A673 (cell line): ENCODE results near the gene MYO1F. TPM values are rescaled to one million over a fixed set of nuclear protein-coding genes. Genes with fewer than 3 reads are reported as not detected.
"Not testable (repeated sequence)": the region's sequence is repeated elsewhere in the genome, so short reads cannot be mapped to it uniquely, and the experiment has no call there.

Experiments
- BruUV-seq: library from RNA; stranded (reverse); fragments of 400-500 nt; replicated peaks from 2 replicates; lab custom pipeline; 2021; lab: Mats Ljungman, UMichigan
- CTCF ChIA-PET: fragments of 300-600 bp; sonication (Branson Sonifier 250); formaldehyde crosslinking; loops from one replicate; lab custom pipeline; 2022; ENCODE audit warnings: antibody characterized with exemption; lab: Charles Lee
- POLR2A ChIA-PET: fragments of 300-600 bp; sonication (Branson Sonifier 250); formaldehyde crosslinking; loops from one replicate; lab custom pipeline; 2022; ENCODE audit warnings: antibody characterized with exemption; ENCODE audit not compliant: low non-redundant PET; lab: Charles Lee
- DNase-seq: peaks from one replicate; pipeline ENCODE4 v3.0.0-alpha.2; 2015; ENCODE audit warnings: low spot score
- H3K27ac ChIP-seq: fragments of 200-600 bp; sonication (generic); 2 replicates; pipeline ENCODE4 v1.5.1; 2016; ENCODE audit warnings: mixed run types, low read depth, mild to moderate bottlenecking, mixed read lengths, antibody characterized with exemption, low read length; ENCODE audit not compliant: poor library complexity, severe bottlenecking
- H3K27me3 ChIP-seq: fragments of 200-600 bp; sonication (generic); replicated peaks from 2 replicates; pipeline ENCODE4 v1.6.1; 2017; ENCODE audit warnings: mixed run types, low read depth, mild to moderate bottlenecking, mixed read lengths, antibody characterized with exemption, low read length; ENCODE audit not compliant: insufficient read depth, poor library complexity
- H3K36me3 ChIP-seq: fragments of 200-600 bp; sonication (generic); 2 replicates; pipeline ENCODE4 v1.6.1; 2016; ENCODE audit warnings: mixed run types, mild to moderate bottlenecking, mixed read lengths, antibody characterized with exemption, low read length; ENCODE audit not compliant: insufficient read depth, poor library complexity, severe bottlenecking
- H3K4me1 ChIP-seq: fragments of 200-600 bp; sonication (generic); 2 replicates; pipeline ENCODE4 v1.6.1; 2017; ENCODE audit warnings: mixed run types, mild to moderate bottlenecking, mixed read lengths, antibody characterized with exemption, low read length; ENCODE audit not compliant: insufficient read depth, poor library complexity, severe bottlenecking
- H3K4me3 ChIP-seq: fragments of 200-600 bp; sonication (generic); 2 replicates; pipeline ENCODE4 v1.5.1; 2016; ENCODE audit warnings: low read depth, mixed run types, mild to moderate bottlenecking, mixed read lengths, low read length; ENCODE audit not compliant: poor library complexity, severe bottlenecking
- H3K9me3 ChIP-seq: fragments of 200-600 bp; sonication (generic); 2 replicates; pipeline ENCODE4 v1.6.1; 2016; ENCODE audit warnings: mixed run types, low read depth, mild to moderate bottlenecking, mixed read lengths, antibody characterized with exemption, low read length; ENCODE audit not compliant: poor library complexity, severe bottlenecking
- EZH2 ChIP-seq: fragments of 200-600 bp; sonication (generic); IDR thresholded peaks from 2 replicates; pipeline ENCODE4 v1.6.1; 2017; ENCODE audit warnings: borderline replicate concordance, low read depth, mild to moderate bottlenecking, mixed read lengths, antibody characterized with exemption, low read length; ENCODE audit not compliant: poor library complexity, severe bottlenecking
- intact Hi-C: fragments of 100-400 bp; cut with micrococcal nuclease; formaldehyde crosslinking; loops from one replicate; pipeline ENCODE4 v1.10.0; 2022; ENCODE audit not compliant: unreplicated experiment
- total RNA-seq: library from RNA; stranded (reverse); gene quantifications from 2 replicates; pipeline ENCODE4 v1.2.3, GENCODE V29; 2021
- TF ChIP-seq, protein P1 (sequence below): fragments of 300-800, 200-600 bp; sonication (generic); conservative IDR thresholded peaks from 2 replicates; pipeline ENCODE4 v1.5.1; 2017; ENCODE audit warnings: low read depth, mild to moderate bottlenecking, antibody characterized with exemption, low read length, moderate library complexity, mixed read lengths

Gene MYO1F
- total RNA-seq, 1 experiment from 2014 or later, result 0.26 TPM

DNA sequence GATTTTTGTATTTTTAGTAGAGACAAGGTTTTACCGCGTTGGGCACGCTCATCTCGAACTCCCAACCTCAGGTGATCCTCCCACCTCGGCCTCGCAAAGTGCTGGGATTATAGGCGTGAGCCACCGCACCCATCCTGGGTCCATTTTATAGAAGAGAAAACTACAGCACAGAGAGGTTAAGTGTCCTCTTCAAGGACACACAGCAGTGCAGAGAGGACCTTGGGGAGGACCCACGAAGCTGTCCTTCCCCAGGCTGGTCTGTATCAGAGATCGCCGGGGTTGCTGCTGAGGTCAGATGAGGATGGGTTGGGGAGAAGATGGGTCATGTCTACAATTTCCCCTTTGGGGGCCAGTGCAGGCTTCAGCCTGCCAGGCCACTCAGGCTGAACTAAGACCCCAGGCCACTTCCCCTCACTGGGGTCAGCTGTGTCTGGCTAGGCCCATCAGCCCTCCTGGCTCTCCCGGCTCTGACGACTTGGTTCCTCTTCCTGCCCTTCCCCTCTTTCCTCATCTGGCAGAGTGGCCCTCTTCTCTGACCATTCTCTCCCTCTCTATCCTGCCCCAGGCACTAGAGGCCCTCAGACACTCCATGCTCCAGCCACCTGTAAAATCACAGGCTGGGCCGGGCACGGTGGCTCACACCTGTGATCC lies 9.6 kb downstream of the MYO1F start:
- H3K4me3 ChIP-seq, result no peak overlapping the region
- no peaks in the 10 kb centered on the region for H3K9me3 ChIP-seq
- POLR2A ChIA-PET, result no interaction called here
- H3K27me3 ChIP-seq, result no peaks in the 10 kb centered on the region
- DNase-seq, result no peak
- BruUV-seq, result no TSS peak
- no peak overlapping the region for H3K27ac ChIP-seq
- no peak for TF ChIP-seq EZH2
- TF ChIP-seq, protein P1, sequence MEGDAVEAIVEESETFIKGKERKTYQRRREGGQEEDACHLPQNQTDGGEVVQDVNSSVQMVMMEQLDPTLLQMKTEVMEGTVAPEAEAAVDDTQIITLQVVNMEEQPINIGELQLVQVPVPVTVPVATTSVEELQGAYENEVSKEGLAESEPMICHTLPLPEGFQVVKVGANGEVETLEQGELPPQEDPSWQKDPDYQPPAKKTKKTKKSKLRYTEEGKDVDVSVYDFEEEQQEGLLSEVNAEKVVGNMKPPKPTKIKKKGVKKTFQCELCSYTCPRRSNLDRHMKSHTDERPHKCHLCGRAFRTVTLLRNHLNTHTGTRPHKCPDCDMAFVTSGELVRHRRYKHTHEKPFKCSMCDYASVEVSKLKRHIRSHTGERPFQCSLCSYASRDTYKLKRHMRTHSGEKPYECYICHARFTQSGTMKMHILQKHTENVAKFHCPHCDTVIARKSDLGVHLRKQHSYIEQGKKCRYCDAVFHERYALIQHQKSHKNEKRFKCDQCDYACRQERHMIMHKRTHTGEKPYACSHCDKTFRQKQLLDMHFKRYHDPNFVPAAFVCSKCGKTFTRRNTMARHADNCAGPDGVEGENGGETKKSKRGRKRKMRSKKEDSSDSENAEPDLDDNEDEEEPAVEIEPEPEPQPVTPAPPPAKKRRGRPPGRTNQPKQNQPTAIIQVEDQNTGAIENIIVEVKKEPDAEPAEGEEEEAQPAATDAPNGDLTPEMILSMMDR, result no peak
- intact Hi-C loops, result no loop called here
- no peaks in the 10 kb centered on the region for H3K4me1 ChIP-seq
- CTCF ChIA-PET, result interaction anchor here (0.5 kb wide), 1 partner anchor 49 kb away, joined by 3 read pairs; no protein-coding TSS in a partner anchor
- no peaks in the 10 kb centered on the region for H3K36me3 ChIP-seq

DNA sequence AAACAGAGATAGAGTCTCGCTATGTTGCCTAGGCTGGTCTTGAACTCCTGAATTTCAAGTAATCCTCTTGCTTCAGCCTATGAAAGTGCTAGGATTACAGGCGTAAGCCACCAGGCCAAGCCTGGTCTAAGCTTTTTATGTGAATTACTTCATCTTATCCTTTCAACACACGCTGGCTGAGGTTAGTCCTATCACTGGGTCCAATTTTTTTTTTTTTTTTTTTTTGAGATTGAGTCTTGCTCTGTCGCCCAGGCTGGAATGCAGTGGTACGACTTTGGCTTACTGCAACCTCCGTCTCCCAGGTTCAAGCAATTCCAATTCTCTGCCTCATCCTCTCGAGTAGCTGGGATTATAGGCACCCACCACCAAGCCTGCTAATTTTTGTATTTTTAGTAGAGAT lies 10.4 kb downstream of the MYO1F start:
- no peak for TF ChIP-seq EZH2
- TF ChIP-seq, protein P1, result no peak
- Histone ChIP-seq H3K4me3 (no peak overlapping the region), H3K27ac (no peak overlapping the region), H3K9me3 (no peaks in the 10 kb centered on the region), H3K36me3 (no peaks in the 10 kb centered on the region), H3K4me1 (no peaks in the 10 kb centered on the region), H3K27me3 (no peaks in the 10 kb centered on the region)
- intact Hi-C loops, result no loop called here
- POLR2A ChIA-PET, result no interaction called here
- BruUV-seq, result no TSS peak
- DNase-seq, result no peak
- CTCF ChIA-PET, result no interaction called here

DNA sequence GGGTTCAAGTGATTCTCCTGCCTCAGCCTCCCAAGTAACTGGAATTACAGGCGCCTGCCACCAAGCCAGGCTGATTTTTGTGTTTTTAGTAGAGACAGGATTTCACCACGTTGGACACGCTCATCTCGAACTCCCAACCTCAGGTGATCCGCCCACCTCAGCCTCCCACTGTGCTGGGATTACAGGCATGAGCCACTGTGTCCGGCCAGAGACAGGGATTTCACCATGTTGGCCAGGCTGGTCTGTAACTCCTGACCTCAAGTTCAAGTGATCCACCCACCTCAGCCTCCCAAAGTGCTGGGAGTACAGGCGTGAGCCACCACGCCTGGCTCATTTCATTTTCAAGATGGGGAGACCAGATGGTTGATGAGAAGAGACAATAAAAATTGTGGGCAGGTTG lies 12.4 kb downstream of the MYO1F start:
- intact Hi-C loops, DNase-seq, H3K4me3 ChIP-seq, H3K27me3 ChIP-seq, H3K9me3 ChIP-seq, H3K4me1 ChIP-seq, H3K27ac ChIP-seq, POLR2A ChIA-PET, CTCF ChIA-PET, H3K36me3 ChIP-seq, BruUV-seq: not testable (repeated sequence)
